Epidermal melanocyte (primary cell): ENCODE measurements around the gene CSAG3.
"Not testable (repeated sequence)": the region's sequence is repeated elsewhere in the genome, so short reads cannot be mapped to it uniquely, and the experiment has no call there.

ENCODE experiments used
- DNase-seq: peaks from one replicate; pipeline ENCODE4 v3.0.0; 2011; ENCODE audit warnings: low spot score; ENCODE audit not compliant: insufficient read length

The CSAG3 gene

DNA sequence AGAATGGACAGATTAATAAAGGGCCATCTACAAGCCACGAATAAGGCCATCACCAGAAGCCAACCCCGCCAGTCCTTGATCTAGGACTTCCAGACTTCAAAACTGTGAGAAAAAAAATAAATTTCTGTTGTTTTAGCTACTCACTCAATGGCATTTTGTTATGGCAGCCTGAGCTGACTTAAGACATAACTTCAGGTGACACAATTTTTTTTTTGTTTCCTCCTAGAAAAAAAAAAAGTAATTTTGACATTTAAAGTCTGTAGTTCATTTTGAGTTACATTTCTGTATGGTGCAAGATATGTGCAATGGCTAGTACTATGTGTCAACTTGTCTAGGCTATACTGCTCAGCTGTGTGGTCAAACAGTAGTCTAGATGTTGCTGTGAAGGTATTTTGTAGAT lies at the start of gene CSAG3:
TSS of gene CSAG3 (plus strand) at position 301 of the 400 bp plus-strand sequence.
- DNase-seq = not testable (repeated sequence)

DNA sequence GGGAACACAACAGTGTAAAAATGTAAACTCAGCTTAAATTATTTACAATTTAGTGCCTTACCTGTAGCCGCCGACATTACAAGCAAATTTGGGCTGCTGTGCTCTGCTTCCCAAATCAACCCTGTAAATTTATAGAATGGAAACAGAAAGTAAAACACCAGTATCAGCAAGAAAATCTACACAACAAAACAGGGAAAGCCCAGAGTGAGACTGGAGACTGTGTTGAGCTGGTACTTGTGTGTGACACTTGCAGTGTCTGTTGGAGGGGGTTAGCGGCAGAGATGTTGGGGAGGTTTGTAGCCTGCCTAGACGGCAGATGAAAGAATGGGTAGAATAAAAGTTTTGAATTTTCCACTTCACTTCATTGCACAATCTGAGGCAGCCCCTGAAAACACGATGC lies 45.8 kb upstream of the CSAG3 start:
- not testable (repeated sequence) for DNase-seq

GRCh38 chrX:152713815-152714787 lies 44.9 kb upstream of the CSAG3 start, which contains the start of gene MAGEA2B:
TSS of gene MAGEA2B (plus strand) at chrX:152714628. CDS start at chrX:152717107, 2,479 bp downstream.
- DNase-seq = not testable (repeated sequence)

DNA sequence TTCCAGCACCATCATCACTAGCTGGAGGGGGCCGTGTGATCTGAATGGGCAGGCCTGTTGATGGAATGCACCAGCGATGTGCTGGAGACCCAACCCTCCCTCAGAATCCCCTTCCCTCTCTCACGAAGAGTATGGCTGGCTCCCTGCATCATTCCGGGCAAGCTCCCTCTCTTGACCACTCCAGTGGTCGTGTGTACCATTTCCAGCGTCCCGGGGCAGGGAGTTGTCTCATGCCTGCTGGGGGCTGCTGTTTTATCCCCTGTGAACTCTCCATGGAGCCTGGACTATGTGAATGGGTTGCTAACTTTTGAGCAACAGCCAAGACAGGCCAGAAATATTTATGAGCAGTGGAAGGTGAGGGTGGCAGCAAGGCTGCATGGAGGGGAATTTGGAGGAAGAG lies 33.6 kb upstream of the CSAG3 start:
- DNase-seq = no peak

DNA sequence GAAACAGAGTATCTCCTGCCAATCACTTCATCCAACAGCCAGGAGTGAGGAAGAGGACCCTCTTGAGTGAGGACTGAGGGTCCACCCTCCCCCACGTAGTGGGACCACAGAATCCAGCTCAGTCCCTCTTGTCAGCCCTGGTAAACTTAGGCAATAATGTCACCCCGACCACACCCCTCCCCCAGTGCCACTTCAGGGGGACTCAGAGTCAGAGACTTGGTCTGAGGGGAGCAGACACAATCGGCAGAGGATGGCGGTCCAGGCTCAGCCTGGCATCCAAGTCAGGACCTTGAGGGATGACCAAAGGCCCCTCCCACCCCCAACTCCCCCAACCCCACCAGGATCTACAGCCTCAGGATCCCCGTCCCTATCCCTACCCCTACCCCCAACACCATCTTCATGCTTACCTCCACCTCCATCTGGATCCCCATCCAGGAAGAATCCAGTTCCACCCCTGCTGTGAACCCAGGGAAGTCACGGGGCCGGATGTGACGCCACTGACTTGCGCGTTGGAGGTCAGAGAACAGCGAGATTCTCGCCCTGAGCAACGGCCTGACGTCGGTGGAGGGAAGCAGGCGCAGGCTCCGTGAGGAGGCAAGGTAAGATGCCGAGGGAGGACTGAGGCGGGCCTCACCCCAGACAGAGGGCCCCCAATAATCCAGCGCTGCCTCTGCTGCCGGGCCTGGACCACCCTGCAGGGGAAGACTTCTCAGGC lies 25.6 kb upstream of the CSAG3 start, which contains the start of the genes CSAG1 and MAGEA12:
TSS of gene CSAG1 (minus strand) at position 461 of the 715 bp plus-strand sequence. CDS start 1,261 bp downstream, outside the sequence.
TSS of gene MAGEA12 (plus strand) at position 497 of the 715 bp plus-strand sequence. CDS start 2,405 bp downstream, outside the sequence.
- no peak for DNase-seq

DNA sequence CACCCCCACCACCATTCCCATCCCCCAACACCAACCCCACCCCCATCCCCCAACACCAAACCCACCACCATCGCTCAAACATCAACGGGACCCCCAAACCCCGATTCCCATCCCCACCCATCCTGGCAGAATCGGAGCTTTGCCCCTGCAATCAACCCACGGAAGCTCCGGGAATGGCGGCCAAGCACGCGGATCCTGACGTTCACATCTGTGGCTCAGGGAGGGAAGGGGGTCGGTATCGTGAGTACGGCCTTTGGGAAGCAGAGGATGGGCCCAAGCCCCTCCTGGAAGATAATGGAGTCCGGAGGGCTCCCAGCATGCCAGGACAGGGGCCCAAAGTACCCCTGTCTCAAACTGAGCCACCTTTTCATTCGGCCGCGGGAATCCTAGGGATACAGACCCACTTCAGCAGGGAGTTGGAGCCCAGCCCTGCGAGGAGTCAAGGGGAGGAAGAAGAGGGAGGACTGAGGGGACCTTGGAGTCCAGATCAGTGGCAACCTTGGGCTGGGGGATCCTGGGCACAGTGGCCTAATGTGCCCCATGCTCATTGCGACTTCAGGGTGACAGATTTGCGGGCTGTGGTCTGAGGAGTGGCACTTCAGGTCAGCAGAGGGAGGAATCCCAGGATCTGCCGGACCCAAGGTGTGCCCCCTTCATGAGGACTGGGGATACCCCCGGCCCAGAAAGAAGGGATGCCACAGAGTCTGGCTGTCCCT lies 24.7 kb upstream of the CSAG3 start:
- not testable (repeated sequence) for DNase-seq

DNA sequence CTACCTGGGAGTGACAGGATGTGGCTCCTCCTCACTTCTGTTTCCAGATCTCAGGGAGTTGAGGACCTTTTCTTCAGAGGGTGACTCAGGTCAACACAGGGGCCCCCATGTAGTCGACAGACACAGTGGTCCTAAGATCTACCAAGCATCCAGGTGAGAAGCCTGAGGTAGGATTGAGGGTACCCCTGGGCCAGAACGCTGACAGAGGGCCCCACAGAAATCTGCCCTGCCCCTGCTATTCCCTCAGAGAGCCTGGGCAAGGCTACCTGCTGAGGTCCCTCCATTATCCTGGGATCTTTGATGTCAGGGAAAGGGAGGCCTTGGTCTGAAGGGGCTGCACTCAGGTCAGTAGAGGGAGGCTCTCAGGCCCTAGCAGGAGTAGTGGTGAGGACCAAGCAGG lies 23.9 kb upstream of the CSAG3 start:
- DNase-seq = no peak

DNA sequence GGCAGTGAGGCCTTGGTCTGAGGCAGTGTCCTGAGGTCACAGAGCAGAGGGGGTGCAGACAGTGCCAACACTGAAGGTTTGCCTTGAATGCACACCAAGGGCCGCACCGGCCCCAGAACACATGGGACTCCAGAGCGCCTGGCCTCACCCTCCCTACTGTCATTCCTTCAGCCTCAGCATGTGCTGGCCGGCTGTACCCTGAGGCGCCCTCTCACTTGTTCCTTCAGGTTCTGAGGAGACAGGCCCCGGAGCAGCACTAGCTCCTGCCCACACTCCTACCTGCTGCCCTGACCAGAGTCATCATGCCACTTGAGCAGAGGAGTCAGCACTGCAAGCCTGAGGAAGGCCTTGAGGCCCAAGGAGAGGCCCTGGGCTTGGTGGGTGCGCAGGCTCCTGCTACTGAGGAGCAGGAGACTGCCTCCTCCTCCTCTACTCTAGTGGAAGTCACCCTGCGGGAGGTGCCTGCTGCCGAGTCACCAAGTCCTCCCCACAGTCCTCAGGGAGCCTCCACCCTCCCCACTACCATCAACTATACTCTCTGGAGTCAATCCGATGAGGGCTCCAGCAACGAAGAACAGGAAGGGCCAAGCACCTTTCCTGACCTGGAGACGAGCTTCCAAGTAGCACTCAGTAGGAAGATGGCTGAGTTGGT lies 23.0 kb upstream of the CSAG3 start:
- DNase-seq = no peak

DNA sequence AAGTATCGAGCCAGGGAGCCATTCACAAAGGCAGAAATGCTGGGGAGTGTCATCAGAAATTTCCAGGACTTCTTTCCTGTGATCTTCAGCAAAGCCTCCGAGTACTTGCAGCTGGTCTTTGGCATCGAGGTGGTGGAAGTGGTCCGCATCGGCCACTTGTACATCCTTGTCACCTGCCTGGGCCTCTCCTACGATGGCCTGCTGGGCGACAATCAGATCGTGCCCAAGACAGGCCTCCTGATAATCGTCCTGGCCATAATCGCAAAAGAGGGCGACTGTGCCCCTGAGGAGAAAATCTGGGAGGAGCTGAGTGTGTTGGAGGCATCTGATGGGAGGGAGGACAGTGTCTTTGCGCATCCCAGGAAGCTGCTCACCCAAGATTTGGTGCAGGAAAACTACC lies 22.5 kb upstream of the CSAG3 start:
- DNase-seq = not testable (repeated sequence)

- no peak for DNase-seq
These were observed 20.5 kb upstream of the CSAG3 start for GRCh38 chrX:152738560-152738959.

DNA sequence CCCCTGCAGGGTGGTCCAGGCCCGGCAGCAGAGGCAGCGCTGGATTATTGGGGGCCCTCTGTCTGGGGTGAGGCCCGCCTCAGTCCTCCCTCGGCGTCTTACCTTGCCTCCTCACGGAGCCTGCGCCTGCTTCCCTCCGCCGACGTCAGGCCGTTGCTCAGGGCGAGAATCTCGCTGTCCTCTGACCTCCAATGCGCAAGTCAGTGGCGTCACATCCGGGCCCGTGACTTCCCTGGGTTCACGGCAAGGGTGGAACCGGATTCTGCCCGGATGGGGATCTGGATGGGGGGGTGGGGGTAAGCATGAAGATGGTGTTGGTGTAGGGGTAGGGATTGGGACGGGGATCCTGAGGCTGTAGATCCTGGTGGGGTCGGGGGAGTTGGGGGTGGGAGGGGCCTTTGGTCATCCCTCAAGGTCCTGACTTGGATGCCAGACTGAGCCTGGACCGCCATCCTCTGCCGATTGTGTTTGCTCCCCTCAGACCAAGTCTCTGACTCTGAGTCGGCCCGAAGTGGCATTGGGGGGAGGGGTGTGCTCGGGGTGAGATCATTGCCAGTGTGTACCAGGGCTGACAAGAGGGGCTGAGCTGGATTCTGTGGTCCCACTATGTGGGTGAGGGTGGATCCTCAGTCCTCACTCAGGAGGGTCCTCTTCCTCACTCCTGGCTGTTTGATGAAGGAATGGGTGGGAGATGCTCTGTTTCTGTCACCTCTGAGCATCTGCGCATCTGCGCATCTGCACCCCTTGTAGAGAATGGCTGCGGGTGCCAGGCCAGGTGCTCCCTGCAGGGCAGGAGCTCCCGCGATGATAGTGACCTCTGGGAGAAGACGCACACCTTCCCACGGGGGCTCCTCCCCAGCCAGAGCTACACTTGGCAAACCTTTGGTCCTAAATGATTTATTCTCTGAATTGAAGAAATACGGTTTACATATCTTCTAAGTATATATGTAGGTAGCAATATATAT lies 5.0 kb upstream of the CSAG3 start, which contains the start of gene MAGEA2:
TSS of gene MAGEA2 (minus strand) at position 157 of the 965 bp plus-strand sequence. CDS start 2,479 bp downstream, outside the sequence.
- DNase-seq = not testable (repeated sequence)

- DNase-seq = not testable (repeated sequence)
These were observed 4.1 kb upstream of the CSAG3 start for GRCh38 chrX:152754871-152755270.

DNA sequence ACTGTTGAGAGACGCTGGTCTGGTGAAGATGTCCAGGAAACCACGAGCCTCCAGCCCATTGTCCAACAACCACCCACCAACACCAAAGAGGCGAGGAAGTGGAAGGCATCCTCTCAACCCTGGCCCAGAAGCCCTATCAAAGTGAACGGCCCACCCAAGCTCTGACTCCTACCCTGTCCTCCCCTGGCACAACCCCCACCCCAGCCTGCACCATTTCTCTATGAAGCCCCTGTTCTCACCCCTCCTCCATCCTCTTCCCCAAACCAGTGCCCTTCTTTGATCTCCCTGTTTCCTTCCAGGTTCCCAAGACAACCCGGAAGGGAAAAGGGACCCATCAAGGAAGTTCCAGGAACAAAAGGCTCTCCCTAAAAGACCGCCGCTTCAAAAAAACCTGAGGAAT lies 526 bp downstream of the CSAG3 start:
- not testable (repeated sequence) for DNase-seq

DNA sequence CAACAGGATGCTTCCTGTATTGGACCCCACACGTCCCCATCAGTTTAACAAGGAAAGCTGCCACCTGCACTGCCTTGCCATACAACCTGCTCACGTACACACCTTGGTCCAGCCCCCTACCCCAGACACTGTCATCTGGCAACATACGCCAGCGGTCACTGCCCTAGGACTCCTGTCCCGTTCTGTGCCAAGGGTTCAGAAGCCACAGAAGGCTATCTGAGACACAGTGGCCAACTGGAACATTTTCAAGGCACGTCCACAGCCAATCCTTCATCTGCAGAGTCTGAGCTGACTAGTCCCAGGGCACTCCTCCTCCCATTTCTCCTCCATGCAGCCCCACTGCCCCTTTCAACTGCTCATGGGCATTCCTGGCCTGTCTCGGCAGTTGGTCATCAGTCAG lies 2.6 kb downstream of the CSAG3 start:
- DNase-seq = not testable (repeated sequence)

DNA sequence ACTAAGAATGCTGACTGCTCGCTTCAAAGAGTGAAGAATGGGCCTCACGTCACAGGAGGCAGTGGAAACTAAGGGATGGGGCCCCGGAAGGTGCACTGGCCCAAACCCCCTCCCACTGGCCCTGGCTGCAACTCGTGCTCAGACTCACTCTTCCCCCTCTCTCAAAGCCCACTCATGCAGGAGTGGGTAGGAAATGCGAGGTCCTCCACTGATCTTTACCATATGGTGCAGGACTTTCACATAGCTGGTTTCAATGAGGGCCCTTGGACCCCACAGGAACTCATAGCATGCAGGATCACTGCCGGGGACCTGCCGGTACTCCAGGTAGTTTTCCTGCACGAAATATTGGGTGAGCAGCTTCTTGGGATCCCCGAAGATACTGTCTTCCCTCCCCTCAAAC lies 7.5 kb downstream of the CSAG3 start:
- not testable (repeated sequence) for DNase-seq

GRCh38 chrX:152769549-152770289 lies 10.7 kb downstream of the CSAG3 start, which contains the start of gene MAGEA6:
TSS of gene MAGEA6 (minus strand) at chrX:152769689. CDS start at chrX:152767650, 2,039 bp downstream.
- DNase-seq = not testable (repeated sequence)

DNA sequence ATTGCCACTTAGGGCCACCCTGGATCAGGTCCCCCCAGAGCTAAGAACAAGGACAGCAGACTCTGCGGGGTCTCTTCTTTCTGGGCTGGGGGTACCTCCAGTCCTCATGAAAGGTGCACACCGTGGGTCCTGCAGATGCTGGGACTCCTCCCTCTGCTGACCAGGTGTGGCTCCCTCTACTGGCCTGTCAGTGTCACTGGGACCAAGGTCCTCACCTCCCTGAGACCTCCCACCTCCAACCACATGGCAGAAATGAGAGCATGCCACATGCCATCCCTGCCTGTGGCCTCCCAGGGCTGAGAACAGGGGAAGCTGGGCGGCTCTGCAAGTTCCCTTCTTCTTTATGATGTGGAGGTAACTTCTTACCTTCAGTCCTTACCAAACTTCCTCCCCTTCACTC lies 28.0 kb downstream of the CSAG3 start:
- not testable (repeated sequence) for DNase-seq

DNA sequence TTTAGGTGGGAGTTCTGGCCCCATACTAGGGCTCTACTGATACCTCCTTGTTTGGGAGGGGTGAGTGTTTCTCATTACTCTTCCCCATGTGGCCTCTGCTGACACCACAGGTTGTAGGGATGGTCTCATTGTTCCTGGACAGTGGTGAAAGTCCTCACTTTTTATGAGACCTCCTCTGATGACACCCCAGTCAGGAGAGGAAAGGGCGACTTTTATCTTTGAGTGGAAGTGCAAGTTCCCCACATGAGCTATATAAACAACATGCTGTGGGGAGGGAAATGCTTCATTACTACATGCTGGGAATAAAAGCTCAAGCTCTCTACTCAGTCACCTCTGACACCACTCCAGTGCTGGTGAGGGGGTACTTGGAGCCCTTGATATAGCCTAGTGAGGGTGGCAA lies 39.9 kb downstream of the CSAG3 start:
- no peak for DNase-seq
